Activated CD8-positive, alpha-beta memory T cell treated with anti-CD3 and anti-CD28 coated beads for 48 hours (primary cell): Measurements from ENCODE around the gene CD163.
A peak's percentile ranks its signal among the peaks of the same experiment; 100 is the strongest.
"Not testable (repeated sequence)": the region's sequence is repeated elsewhere in the genome, so short reads cannot be mapped to it uniquely, and the experiment has no call there.

Source experiments
- DNase-seq, 3 experiments: peaks; one replicate each; pipeline ENCODE4 v3.0.0-alpha.2; 2020; ENCODE audit warnings: low read depth in 2 of 3, low spot score in 2 of 3

The CD163 gene

GRCh38 chr12:7503686-7504415 lies at the start of gene CD163:
TSS of gene CD163 (minus strand) at chr12:7503777. CDS start at chr12:7503690, 87 bp downstream.
- no peak for DNase-seq

- DNase-seq = no peak
Measured at GRCh38 chr12:7542813-7543212, 39.2 kb upstream of the CD163 start.

GRCh38 chr12:7542046-7542445 lies 38.5 kb upstream of the CD163 start:
- no peak for DNase-seq

- DNase-seq = no peak
Measured at GRCh38 chr12:7514416-7514815, 10.8 kb upstream of the CD163 start.

- no peak for DNase-seq
Measured at GRCh38 chr12:7512553-7512952, 9.0 kb upstream of the CD163 start.

- DNase-seq = not testable (repeated sequence)
Measured at GRCh38 chr12:7509793-7510470, 6.4 kb upstream of the CD163 start.

GRCh38 chr12:7502612-7503011 lies 965 bp downstream of the CD163 start:
- DNase-seq = no peak

GRCh38 chr12:7501031-7501588 lies 2.5 kb downstream of the CD163 start:
- DNase-seq = no peak

- DNase-seq = no peak
Measured at GRCh38 chr12:7499636-7500035, 3.9 kb downstream of the CD163 start.

GRCh38 chr12:7498809-7499208 lies 4.8 kb downstream of the CD163 start:
- DNase-seq = no peak

- no peak for DNase-seq
Measured at GRCh38 chr12:7497661-7498060, 5.9 kb downstream of the CD163 start.

- no peak for DNase-seq
Measured at GRCh38 chr12:7496451-7496850, 7.1 kb downstream of the CD163 start.

GRCh38 chr12:7495136-7495535 lies 8.4 kb downstream of the CD163 start:
- DNase-seq = no peak

GRCh38 chr12:7493006-7493405 lies 10.6 kb downstream of the CD163 start:
- no peak for DNase-seq

- no peak for DNase-seq
Measured at GRCh38 chr12:7486512-7486911, 17.1 kb downstream of the CD163 start.

- no peak for DNase-seq
Measured at GRCh38 chr12:7485095-7485494, 18.5 kb downstream of the CD163 start.

- no peak for DNase-seq
Measured at GRCh38 chr12:7483343-7483742, 20.2 kb downstream of the CD163 start.

GRCh38 chr12:7479771-7480170 lies 23.8 kb downstream of the CD163 start:
- DNase-seq = no peak

GRCh38 chr12:7472060-7472459 lies 31.5 kb downstream of the CD163 start:
- DNase-seq = no peak

GRCh38 chr12:7460375-7461259 lies 43.0 kb downstream of the CD163 start:
- DNase-seq = peak in 1 of 3 experiments; percentile 7

GRCh38 chr12:7459973-7460372 lies 43.6 kb downstream of the CD163 start:
- DNase-seq = no peak
